Stimulated activated CD8-positive, alpha-beta memory T cell treated with anti-CD3 and anti-CD28 coated beads, Interleukin-12 subunit alpha, Interleukin-12 subunit beta, amount 100 ng/mL, for 24 hours (primary cell): ENCODE measurements around the gene RASA3.

Experiments
- DNase-seq: peaks from one replicate; pipeline ENCODE4 v3.0.0-alpha.2; 2020; ENCODE audit errors: extremely low read depth

The RASA3 gene

GRCh38 chr13:114019367-114019766 lies 113.1 kb downstream of the RASA3 start:
- DNase-seq, result no peak

- no peak for DNase-seq
Observed at GRCh38 chr13:114018461-114019055, 113.9 kb downstream of the RASA3 start.

- DNase-seq, result no peak
Observed at GRCh38 chr13:114017966-114018365, 114.5 kb downstream of the RASA3 start.

DNA sequence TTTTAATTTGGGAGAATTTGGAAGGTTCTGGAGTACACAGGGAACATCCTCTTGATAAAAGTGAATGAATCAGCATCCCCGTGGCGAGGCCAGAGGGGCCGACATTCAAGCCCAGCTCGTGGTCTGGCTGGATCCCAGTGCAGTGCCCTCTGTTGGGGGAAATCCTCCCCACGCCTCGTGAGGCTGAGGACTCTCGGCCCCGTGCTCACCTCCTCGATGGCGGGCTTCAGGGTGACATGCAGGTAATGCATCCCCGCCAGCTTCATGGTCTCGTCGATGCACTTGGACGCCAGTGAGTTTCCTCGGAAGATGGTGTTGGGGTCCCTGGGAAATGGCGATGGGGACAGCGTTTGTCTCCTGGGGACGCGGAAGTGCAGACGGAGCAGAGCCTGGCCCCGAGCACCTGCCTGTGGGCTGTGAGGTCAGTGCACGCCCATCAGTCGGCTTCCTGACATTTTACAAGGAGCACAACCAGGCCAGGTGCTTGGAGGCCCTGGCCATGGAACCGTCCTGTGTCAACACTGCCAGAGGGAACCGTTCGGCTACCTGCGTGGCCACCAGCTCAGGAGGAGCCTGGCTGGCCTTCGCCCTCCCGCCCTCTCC lies 115.3 kb downstream of the RASA3 start:
- no peak for DNase-seq

GRCh38 chr13:114016321-114017027 lies 115.9 kb downstream of the RASA3 start:
- DNase-seq, result no peak

DNA sequence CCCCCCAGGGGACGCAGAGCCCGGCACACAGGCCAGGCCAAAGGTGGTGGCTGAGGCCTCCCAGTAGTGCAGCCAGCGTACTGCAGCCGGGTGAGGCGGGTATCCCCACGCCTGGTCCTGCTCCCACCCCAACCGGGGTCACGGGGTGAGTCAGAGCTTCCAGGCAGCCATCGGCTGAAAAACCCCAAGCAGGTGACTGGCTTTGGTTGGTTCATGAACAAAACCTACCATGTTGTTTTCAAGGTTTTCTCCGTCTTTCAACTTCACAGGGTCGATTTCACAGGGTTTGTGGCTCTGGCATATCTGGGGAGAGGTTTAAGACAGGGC lies 116.5 kb downstream of the RASA3 start:
- no peak for DNase-seq

DNA sequence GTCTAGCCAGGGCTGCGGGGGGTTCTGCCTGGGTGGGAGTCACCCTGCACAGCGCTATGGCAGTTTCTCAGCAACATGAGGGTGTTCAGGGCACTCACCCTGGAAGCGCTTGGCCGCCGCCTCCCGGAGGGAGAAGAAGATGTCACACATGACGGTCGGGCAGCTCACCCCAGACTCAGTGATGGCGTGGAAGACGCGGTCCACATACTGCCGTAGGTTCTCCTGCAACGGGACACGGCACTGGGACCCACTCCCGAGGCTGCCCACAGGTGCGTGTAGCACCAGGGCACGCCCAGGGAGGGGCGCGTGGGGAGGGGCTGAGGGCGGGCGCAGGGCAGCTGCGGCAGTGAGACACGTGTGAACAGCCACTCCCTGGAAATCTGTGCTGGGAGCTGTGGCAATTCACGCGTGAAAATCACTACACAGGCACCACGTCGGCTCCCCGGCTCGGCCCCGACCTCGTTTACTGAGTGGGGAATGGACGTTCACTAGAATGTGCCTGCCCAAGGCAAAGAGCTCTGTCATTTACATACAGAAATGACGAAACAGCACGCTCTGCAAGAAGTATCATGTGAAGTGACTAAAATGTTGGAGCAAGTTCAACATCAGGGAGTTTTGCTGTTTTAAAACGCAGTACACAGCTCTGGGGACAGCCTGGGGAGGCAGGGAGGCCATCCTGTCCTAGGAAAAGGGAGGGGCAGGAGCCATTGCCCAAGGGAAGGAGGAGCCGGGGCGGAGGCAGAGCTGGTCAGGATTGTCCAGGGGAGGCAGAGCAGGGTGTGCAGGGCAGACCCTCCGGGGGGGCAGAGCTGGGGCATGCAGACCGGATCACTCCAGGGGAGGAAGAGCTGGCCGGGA lies 117.1 kb downstream of the RASA3 start:
- no peak for DNase-seq

GRCh38 chr13:114013952-114014629 lies 118.3 kb downstream of the RASA3 start:
- no peak for DNase-seq

DNA sequence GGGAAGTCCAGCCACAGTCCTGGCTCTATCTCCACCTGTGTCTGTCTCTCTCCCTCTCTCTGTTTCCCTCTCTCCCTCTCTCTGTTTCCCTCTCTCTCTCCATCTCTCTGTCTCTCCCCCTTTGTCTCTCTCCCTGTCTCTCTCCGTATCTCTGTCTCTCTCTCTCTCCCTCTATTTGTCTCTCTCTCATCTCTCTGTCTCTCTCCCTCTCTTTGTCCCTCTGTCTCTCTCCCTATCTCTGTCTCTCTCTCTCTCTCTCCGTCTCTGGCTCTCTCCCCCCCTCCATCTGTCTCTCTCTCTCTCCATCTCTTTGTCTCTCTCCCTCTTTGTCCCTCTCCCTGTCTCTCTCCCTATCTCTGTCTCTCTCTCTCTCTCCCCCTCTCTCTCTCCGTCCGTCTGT lies 119.1 kb downstream of the RASA3 start:
- no peak for DNase-seq

DNA sequence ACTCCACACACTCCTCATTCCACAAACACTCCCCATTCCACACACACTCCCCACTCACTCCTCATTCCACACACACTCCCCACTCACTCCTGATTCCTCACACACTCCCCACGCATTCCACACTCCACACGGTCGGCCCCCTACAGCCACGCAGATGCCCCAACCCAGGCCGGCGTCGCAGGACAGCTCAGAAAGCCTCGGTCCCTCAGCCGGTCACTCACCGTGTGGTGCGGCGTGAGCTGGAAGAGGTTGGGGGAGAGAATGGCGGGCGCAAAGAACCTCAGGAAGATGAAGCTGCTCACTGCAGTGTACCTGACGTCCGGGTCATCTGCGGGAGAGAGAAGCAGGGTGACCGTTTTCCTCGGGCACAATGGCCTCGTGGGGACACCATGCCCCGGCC lies 119.5 kb downstream of the RASA3 start:
- no peak for DNase-seq

- no peak for DNase-seq
Observed at GRCh38 chr13:114012141-114012540, 120.3 kb downstream of the RASA3 start.

GRCh38 chr13:114011226-114011625 lies 121.2 kb downstream of the RASA3 start:
- DNase-seq, result no peak

DNA sequence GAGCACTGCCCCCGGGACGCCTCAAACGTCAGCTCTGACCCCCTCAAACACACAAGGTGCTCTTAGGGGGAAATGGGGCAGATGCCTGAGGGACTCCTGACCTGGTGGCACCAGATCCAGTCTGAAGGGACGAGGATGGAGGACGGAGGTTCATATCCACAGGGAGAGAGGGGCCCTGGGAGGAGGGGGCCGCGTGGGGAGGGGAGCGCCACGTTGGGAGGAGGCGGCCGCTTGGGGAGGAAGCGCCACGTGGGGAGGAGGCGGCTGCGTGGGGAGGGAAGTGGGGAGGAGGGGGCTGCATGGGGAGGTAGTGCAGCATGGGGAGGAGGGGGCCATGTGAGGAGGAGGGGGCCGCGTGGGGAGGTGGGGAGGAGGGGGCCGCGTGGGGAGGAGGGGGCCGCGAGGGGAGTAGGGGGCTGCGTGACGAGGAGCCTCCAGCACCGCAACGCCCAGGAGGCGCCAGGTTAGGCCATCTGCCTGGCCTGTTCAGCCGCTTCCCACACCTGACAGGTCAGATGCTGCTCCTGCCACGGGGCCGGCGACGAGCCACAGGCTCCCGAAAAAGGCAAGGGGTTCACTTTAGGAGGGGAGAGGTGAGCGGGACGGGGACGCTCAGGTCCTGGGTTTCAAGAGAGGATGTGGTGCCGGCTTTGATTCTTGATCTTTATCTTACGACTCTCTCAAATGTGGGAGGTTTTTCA lies 121.9 kb downstream of the RASA3 start:
- DNase-seq, result no peak

- no peak for DNase-seq
Observed at GRCh38 chr13:114009590-114010400, 122.6 kb downstream of the RASA3 start.

GRCh38 chr13:114008964-114009589 lies 123.3 kb downstream of the RASA3 start:
- no peak for DNase-seq

- no peak for DNase-seq
Observed at GRCh38 chr13:114007566-114007965, 124.9 kb downstream of the RASA3 start.

DNA sequence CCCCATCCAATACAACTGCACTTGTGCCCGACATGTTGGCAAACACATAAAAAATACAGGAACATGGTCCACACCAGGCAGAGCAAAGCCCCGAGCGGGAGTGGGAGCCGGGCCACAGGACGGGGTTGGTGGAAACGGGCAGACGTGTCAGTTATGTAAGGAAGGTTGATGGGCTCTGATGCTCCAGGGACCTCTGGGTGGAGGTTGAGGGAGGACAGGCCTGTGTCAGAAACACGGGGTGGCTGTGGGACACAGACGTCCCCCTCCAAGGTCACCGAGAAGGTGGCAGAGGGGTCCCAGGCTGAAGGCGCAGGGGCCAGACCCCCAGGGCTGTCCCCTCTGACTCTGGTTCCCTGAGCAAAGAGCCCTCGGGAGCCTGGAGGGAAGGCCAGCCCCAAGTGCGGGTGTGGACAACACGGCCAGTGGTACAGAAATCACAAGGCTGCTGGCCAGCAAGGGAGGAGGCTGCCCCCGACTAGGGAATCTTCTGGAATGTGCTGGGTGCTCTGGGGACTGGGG lies 127.2 kb downstream of the RASA3 start:
- no peak for DNase-seq

GRCh38 chr13:114004420-114005205 lies 127.8 kb downstream of the RASA3 start:
- no peak for DNase-seq

DNA sequence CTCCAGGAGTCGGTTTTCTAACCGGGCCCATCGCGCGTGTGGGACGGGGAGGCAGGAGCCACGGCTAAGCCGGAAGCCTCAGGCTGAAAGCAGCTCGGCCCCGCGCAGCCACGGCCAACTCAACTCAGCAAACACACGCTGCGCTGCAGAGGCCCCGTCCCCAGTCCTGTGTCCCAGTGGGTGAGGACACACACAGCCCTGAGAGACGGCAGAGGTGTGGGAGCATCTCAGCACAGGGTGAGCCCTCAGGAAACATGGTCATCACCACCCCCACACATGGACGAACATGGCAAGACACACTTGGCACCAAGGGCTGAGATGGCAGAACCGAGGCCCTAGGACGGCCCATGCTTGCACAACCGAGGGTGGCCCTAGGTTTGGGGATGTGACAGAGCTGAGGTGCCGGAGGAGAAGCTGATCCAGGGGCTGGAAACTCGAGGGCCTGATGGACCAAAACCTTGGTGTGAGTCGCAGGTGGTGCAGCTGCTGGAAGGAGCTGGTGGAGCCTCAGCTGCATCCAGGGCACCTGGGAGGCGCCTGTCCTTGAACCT lies 129.6 kb downstream of the RASA3 start:
- no peak for DNase-seq
